HepG2 (cell line): ENCODE results near the gene PLCG2. TPM values are rescaled to one million over a fixed set of nuclear protein-coding genes. Genes with fewer than 3 reads are reported as not detected.
A peak's percentile ranks its signal among the peaks of the same experiment; 100 is the strongest.

Source experiments
- CHD2 ChIP-seq: IDR thresholded peaks from 2 replicates; pipeline ENCODE4 v1.6.1; 2011; ENCODE audit warnings: low read depth, low read length, improper control_type of control experiment
- ELF1 ChIP-seq: sonication (generic); formaldehyde crosslinking; IDR thresholded peaks from 2 replicates; pipeline ENCODE4 v1.4.0; 2020; ENCODE audit warnings: missing genetic modification reagents
- GATAD2A ChIP-seq: IDR thresholded peaks from 2 replicates; pipeline ENCODE4 v1.6.1; 2016
- HDAC2 ChIP-seq: sonication (generic); formaldehyde crosslinking; IDR thresholded peaks from 2 replicates; pipeline ENCODE4 v1.4.0; 2020; ENCODE audit warnings: missing genetic modification reagents
- JUNB ChIP-seq: sonication (generic); formaldehyde crosslinking; IDR thresholded peaks from 2 replicates; pipeline ENCODE4 v1.8.0; 2022; ENCODE audit warnings: missing genetic modification reagents, mild to moderate bottlenecking, borderline replicate concordance
- POGZ ChIP-seq: sonication (generic); formaldehyde crosslinking; IDR thresholded peaks from 2 replicates; pipeline ENCODE4 v1.4.0; 2020; ENCODE audit warnings: mild to moderate bottlenecking, missing genetic modification reagents
- PPARG ChIP-seq: conservative IDR thresholded peaks from 2 replicates; pipeline ENCODE4 v1.6.1; 2016; ENCODE audit warnings: missing biosample characterization, missing genetic modification reagents
- RXRB ChIP-seq: IDR thresholded peaks from 2 replicates; pipeline ENCODE4 v1.6.1; 2016; ENCODE audit warnings: borderline replicate concordance, missing genetic modification reagents, missing compliant biosample characterization
- TEAD3 ChIP-seq: optimal IDR thresholded peaks from 2 replicates; pipeline ENCODE3; 2016; ENCODE audit warnings: borderline replicate concordance
- THAP11 ChIP-seq: IDR thresholded peaks from 2 replicates; pipeline ENCODE4 v1.6.1; 2016; ENCODE audit warnings: missing biosample characterization, missing genetic modification reagents
- ZFP36 ChIP-seq: fragments of 150-350 bp; IDR thresholded peaks from 2 replicates; pipeline ENCODE4 v1.6.1; 2018; ENCODE audit warnings: borderline replicate concordance, low read length, low read depth; ENCODE audit not compliant: partially characterized antibody
- ZNF17 ChIP-seq: sonication (generic); formaldehyde crosslinking; IDR thresholded peaks from 2 replicates; pipeline ENCODE4 v1.5.0; 2020; ENCODE audit warnings: mild to moderate bottlenecking, missing genetic modification reagents
- ZNF30 ChIP-seq: sonication (generic); formaldehyde crosslinking; IDR thresholded peaks from 2 replicates; pipeline ENCODE4 v1.5.0; 2020; ENCODE audit warnings: mild to moderate bottlenecking, missing genetic modification reagents
- ZNF326 ChIP-seq: sonication (generic); formaldehyde crosslinking; IDR thresholded peaks from 2 replicates; pipeline ENCODE4 v1.4.0; 2020; ENCODE audit warnings: missing genetic modification reagents, borderline replicate concordance
- ZNF430 ChIP-seq: sonication (generic); formaldehyde crosslinking; IDR thresholded peaks from 2 replicates; pipeline ENCODE4 v1.9.0; 2021; ENCODE audit warnings: mild to moderate bottlenecking, missing genetic modification reagents
- ZNF468 ChIP-seq: sonication (generic); formaldehyde crosslinking; IDR thresholded peaks from 2 replicates; pipeline ENCODE4 v1.8.0; 2022; ENCODE audit warnings: mild to moderate bottlenecking, moderate library complexity, missing genetic modification reagents
- ZNF550 ChIP-seq: sonication (generic); formaldehyde crosslinking; IDR thresholded peaks from 2 replicates; pipeline ENCODE4 v1.4.0; 2020; ENCODE audit warnings: mild to moderate bottlenecking, missing genetic modification reagents, borderline replicate concordance
- ZNF614 ChIP-seq: IDR thresholded peaks from 2 replicates; pipeline ENCODE4 v1.6.1; 2018; ENCODE audit warnings: missing biosample characterization, missing genetic modification reagents, inconsistent platforms, borderline replicate concordance
- ZNF780A ChIP-seq: sonication (generic); formaldehyde crosslinking; IDR thresholded peaks from 2 replicates; pipeline ENCODE4 v1.8.0; 2022; ENCODE audit warnings: mild to moderate bottlenecking, missing genetic modification reagents, moderate library complexity
- polyA plus RNA-seq, 8 experiments: library from polyadenylated mRNA; depleted of rRNA in 3 of 8; stranded (reverse) in 7 of 8; unstranded in 1 of 8; fragments of >200 nt; fragmentation: Illumina TruSeq in 4 of 8; extraction: Trizol in 4 of 8; gene quantifications; 2 replicates each; pipeline versions ENCODE4 v1.2.1 to v1.2.3, GENCODE V29; 2011 to 2016; ENCODE audit warnings: low read depth in 4 of 8, missing spikeins in 1 of 8, mixed read lengths in 1 of 8; ENCODE audit not compliant: insufficient read depth in 1 of 8
- total RNA-seq, 5 experiments: library from RNA; depleted of rRNA; stranded (reverse); fragments of >200 nt; fragmentation: Illumina TruSeq; extraction: Trizol; gene quantifications; 2 replicates each; pipeline ENCODE4 v1.2.3, GENCODE V29; 2016; ENCODE audit warnings: low read depth in 1 of 5
- TF ChIP-seq, protein P1 (sequence below): sonication (generic); formaldehyde crosslinking; IDR thresholded peaks from 2 replicates; pipeline ENCODE4 v1.5.0; 2020; ENCODE audit warnings: missing genetic modification reagents, mild to moderate bottlenecking, borderline replicate concordance
- TF ChIP-seq, protein P2 (sequence below): sonication (generic); formaldehyde crosslinking; IDR thresholded peaks from 2 replicates; pipeline ENCODE4 v1.4.0; 2020; ENCODE audit warnings: missing genetic modification reagents
- TF ChIP-seq, protein P3 (sequence below): sonication (generic); formaldehyde crosslinking; IDR thresholded peaks from 2 replicates; pipeline ENCODE4; 2020; ENCODE audit warnings: missing genetic modification reagents, mild to moderate bottlenecking, borderline replicate concordance
- TF ChIP-seq, protein P4 (sequence below): IDR thresholded peaks from 2 replicates; pipeline ENCODE4 v1.6.1; 2018; ENCODE audit warnings: missing genetic modification reagents, mild to moderate bottlenecking, missing compliant biosample characterization

The PLCG2 gene
- total and polyA plus RNA-seq, 2 of the 13 experiments (the other 11 are each of a cell fraction or from before 2014, with no cell fraction given): 0.13 to 0.18 TPM

DNA sequence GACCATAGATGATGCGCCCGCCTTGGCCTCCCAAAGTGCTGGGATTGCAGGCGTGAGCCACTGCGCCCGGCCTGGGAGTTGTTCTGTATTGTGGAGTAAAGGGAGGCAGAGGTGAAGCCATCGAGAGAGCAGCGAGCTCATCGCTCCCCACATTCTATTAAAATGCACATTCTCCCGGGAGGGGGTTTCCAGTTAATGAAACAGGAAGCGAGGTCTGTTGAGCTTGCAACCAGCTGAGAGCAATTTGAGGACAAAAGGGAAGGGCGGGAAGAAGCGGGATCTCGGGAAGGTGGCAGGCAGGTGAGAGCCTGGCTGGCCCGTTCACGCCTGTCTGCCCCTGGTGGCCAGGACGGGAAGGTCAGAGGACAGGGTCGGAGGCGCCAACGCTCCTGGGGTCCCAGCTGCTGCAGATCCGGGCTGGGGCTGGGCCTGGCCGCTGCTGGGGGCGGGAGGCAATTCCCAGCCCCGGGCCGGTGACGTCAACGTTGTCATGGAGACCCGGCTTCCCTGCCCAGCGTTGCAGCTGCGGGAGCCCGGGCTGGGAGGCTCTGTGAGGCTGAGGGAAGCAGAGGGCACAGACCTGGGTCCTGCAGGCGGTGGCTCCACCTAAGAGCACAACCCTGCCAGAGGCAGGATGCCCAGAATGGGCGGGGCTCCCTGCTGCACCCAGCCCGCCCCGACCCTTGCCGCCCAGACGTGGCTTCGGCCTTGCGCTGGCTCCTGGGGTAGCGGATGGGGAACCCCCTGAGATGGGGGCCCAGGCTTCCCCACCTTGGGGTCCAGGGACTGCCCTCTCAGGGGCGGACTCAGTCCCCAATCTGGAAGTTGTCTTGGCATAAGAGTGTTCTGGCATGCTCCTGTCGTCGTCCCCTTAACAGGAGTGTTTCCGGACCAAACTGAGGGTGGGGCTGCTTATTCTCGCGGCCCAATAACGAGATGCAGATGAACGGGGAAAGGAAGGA is 48.7 kb upstream of the PLCG2 start (continued):
- TF ChIP-seq, protein P1, sequence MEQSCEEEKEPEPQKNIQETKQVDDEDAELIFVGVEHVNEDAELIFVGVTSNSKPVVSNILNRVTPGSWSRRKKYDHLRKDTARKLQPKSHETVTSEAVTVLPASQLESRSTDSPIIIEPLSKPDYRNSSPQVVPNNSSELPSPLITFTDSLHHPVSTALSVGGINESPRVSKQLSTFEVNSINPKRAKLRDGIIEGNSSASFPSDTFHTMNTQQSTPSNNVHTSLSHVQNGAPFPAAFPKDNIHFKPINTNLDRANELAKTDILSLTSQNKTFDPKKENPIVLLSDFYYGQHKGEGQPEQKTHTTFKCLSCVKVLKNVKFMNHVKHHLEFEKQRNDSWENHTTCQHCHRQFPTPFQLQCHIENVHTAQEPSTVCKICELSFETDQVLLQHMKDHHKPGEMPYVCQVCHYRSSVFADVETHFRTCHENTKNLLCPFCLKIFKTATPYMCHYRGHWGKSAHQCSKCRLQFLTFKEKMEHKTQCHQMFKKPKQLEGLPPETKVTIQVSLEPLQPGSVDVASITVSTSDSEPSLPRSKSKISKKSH (CRISPR knock-in tag): no peak
- TF ChIP-seq ZNF326 (CRISPR knock-in tag) (no peak), GATAD2A (CRISPR knock-in tag) (peak; percentile 52; the same call in 1 of the 2 replicates), ZNF30 (no peak), JUNB (CRISPR knock-in tag) (no peak), ELF1 (CRISPR knock-in tag) (0 out of 2 replicates have a peak, but pooled peaks have one; percentile 13), THAP11 (CRISPR knock-in tag) (0 out of 2 replicates have a peak, but pooled peaks have one; percentile 17), HDAC2 (CRISPR knock-in tag) (peak; percentile 38; the same call in 1 of the 2 replicates), RXRB (CRISPR knock-in tag) (peak; percentile 23; the same call in 1 of the 2 replicates), ZNF430 (CRISPR knock-in tag) (no peak), ZNF550 (no peak), ZNF468 (no peak), PPARG (CRISPR knock-in tag) (peak; percentile 52; the same call in 1 of the 2 replicates), CHD2 (no peak), POGZ (CRISPR knock-in tag) (peak; percentile 62; the same call in 1 of the 2 replicates), ZNF17 (CRISPR knock-in tag) (no peak), TEAD3 (CRISPR knock-in tag) (peak; percentile 41), ZNF614 (no peak), ZNF780A (no peak), ZFP36 (no peak)
- TF ChIP-seq, protein P2, sequence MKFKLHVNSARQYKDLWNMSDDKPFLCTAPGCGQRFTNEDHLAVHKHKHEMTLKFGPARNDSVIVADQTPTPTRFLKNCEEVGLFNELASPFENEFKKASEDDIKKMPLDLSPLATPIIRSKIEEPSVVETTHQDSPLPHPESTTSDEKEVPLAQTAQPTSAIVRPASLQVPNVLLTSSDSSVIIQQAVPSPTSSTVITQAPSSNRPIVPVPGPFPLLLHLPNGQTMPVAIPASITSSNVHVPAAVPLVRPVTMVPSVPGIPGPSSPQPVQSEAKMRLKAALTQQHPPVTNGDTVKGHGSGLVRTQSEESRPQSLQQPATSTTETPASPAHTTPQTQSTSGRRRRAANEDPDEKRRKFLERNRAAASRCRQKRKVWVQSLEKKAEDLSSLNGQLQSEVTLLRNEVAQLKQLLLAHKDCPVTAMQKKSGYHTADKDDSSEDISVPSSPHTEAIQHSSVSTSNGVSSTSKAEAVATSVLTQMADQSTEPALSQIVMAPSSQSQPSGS (CRISPR knock-in tag): peak; percentile 44; the same call in 1 of the 2 replicates
- TF ChIP-seq, protein P3, sequence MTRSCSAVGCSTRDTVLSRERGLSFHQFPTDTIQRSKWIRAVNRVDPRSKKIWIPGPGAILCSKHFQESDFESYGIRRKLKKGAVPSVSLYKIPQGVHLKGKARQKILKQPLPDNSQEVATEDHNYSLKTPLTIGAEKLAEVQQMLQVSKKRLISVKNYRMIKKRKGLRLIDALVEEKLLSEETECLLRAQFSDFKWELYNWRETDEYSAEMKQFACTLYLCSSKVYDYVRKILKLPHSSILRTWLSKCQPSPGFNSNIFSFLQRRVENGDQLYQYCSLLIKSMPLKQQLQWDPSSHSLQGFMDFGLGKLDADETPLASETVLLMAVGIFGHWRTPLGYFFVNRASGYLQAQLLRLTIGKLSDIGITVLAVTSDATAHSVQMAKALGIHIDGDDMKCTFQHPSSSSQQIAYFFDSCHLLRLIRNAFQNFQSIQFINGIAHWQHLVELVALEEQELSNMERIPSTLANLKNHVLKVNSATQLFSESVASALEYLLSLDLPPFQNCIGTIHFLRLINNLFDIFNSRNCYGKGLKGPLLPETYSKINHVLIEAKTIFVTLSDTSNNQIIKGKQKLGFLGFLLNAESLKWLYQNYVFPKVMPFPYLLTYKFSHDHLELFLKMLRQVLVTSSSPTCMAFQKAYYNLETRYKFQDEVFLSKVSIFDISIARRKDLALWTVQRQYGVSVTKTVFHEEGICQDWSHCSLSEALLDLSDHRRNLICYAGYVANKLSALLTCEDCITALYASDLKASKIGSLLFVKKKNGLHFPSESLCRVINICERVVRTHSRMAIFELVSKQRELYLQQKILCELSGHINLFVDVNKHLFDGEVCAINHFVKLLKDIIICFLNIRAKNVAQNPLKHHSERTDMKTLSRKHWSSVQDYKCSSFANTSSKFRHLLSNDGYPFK: no peak; the same call in 1 of the 2 replicates
- TF ChIP-seq, protein P4, sequence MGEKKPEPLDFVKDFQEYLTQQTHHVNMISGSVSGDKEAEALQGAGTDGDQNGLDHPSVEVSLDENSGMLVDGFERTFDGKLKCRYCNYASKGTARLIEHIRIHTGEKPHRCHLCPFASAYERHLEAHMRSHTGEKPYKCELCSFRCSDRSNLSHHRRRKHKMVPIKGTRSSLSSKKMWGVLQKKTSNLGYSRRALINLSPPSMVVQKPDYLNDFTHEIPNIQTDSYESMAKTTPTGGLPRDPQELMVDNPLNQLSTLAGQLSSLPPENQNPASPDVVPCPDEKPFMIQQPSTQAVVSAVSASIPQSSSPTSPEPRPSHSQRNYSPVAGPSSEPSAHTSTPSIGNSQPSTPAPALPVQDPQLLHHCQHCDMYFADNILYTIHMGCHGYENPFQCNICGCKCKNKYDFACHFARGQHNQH (CRISPR knock-in tag): 0 out of 2 replicates have a peak, but pooled peaks have one; percentile 35
